ENCODE measurements around the gene PPP2R2B.

Gene PPP2R2B

DNA sequence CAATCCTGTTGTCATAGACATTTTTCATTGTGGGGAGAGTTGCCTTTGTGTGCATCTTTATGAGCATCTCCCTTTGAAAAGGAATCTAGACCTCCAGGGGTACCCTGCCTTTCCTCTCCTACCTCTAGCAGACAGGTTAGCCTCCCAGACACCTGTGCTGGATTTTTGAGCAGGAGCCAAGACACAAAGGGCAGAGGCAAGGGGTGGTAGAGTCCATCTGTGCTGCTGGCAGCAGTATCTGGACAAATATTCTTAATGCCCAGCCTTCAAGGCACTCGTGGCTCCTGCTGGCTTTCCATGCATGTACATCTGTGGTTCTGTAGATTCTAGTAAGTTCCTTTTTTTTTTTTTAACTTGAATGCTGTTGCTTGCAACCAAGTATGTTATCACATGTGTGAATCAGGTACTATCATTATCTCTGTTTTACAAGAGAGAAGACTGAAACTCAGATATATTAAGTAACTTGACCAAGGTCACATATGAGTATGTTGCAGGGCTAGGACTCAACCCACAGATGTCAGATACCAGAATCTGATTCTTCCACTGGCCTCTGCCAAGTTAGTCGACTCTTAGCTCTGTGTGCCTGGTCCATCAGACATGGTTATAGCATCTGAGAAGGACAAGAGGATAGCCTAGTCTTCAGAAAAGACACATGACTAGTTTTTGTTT, 329.6 kb downstream of the PPP2R2B start:
- no peak for DNase-seq (ENCODE audit: low read depth)

DNA sequence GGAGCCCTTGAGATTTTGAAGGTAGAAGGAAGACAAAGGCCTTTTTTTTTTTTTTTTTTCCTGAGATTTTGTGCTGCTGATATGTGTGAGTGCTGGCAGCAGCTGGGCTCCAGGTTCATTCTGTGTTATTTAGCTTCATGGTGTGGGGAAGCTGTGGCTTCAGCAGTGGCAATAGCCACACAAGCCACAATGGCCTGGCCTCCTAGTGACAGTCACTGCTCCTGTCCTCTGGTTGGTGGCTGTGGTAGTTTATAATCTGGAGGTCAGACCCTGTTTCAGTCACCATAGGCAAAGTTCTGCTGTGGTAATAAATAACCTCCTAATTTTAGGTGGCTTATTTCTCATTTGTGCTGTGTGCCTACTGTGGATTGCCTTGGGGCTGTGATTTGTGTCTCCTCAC, 334.3 kb downstream of the PPP2R2B start:
- DNase-seq (ENCODE audit: low read depth), result no peak

- peak; percentile 35 for DNase-seq (ENCODE audit: low read depth)
These were observed 336.4 kb downstream of the PPP2R2B start for GRCh38 chr5:146541958-146542849.

DNA sequence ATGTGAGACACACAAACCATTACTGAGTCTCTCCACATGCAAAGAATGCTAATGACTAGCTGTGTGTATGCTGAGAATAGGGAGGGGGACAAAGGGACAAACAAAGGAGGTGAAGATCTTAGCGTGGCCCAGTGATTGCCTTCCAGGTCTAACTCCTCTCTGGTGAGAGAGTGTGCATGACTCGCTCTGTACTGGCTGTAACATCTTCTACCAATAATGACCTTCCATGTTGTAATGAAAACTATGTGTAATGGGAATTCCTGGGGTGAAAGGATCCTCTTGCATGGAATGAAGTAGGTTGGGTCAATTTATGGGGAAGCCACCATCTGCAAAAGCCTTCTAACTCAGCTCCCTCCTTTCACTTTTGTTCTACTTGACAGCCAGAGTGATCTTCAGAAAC, 338.1 kb downstream of the PPP2R2B start:
- DNase-seq (ENCODE audit: low read depth), result no peak

DNA sequence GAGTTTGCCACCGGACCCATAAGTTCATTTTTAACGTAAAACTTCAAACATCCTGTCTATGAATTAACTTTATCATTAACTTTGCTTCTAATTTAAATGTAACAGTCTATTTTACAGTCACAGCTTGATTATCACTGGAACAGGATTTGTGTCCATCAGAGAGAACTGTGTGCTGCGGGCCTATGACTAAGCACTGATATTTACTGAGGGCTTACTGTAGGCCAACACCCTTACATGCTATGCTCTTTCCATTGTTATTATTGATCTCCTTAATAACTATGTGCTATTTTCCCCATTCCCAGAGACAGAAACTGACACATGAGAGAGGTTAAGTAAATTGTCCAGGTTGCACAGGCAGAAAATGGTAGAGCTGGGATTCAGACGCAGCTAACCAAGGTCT, 338.6 kb downstream of the PPP2R2B start:
- no peak for DNase-seq (ENCODE audit: low read depth)

GRCh38 chr5:146538432-146538831, 340.1 kb downstream of the PPP2R2B start:
- no peak for DNase-seq (ENCODE audit: low read depth)

- no peak for DNase-seq (ENCODE audit: low read depth)
These were observed 344.7 kb downstream of the PPP2R2B start for GRCh38 chr5:146533882-146534281.

- DNase-seq (ENCODE audit: low read depth), result peak; percentile 57
These were observed 345.2 kb downstream of the PPP2R2B start for GRCh38 chr5:146533260-146533857.

All from stimulated activated CD8-positive, alpha-beta memory T cell treated with anti-CD3 and anti-CD28 coated beads, Interleukin-12 subunit alpha, Interleukin-12 subunit beta, amount 100 ng/mL, for 1 hour (primary cell).